ENCODE measurements around the gene PNPLA2. TPM values are rescaled to one million over a fixed set of nuclear protein-coding genes. Genes with fewer than 3 reads are reported as not detected.
A peak's percentile ranks its signal among the peaks of the same experiment; 100 is the strongest.

The PNPLA2 gene
- total and polyA plus RNA-seq, 10 of the 15 experiments (the other 5 are each of a cell fraction or from before 2014, with no cell fraction given), result 0.19 to 34.0 (median 8.1) TPM

- TF ChIP-seq, protein P1, sequence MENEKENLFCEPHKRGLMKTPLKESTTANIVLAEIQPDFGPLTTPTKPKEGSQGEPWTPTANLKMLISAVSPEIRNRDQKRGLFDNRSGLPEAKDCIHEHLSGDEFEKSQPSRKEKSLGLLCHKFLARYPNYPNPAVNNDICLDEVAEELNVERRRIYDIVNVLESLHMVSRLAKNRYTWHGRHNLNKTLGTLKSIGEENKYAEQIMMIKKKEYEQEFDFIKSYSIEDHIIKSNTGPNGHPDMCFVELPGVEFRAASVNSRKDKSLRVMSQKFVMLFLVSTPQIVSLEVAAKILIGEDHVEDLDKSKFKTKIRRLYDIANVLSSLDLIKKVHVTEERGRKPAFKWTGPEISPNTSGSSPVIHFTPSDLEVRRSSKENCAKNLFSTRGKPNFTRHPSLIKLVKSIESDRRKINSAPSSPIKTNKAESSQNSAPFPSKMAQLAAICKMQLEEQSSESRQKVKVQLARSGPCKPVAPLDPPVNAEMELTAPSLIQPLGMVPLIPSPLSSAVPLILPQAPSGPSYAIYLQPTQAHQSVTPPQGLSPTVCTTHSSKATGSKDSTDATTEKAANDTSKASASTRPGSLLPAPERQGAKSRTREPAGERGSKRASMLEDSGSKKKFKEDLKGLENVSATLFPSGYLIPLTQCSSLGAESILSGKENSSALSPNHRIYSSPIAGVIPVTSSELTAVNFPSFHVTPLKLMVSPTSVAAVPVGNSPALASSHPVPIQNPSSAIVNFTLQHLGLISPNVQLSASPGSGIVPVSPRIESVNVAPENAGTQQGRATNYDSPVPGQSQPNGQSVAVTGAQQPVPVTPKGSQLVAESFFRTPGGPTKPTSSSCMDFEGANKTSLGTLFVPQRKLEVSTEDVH (IDR thresholded peaks at IDR 0.05; ENCODE audit: low read depth, partially characterized antibody), result no peak
- TF ChIP-seq IKZF1 (conservative IDR thresholded peaks at IDR 0.05), result peak; percentile 67
- peak; percentile 73; the same call in 1 of the 2 replicates for TF ChIP-seq TCF3 (IDR thresholded peaks at IDR 0.05; ENCODE audit: borderline replicate concordance, insufficient read depth, low read depth, low read length)
- peak; percentile 79; the same call in 1 of the 2 replicates for TF ChIP-seq NFYB (IDR thresholded peaks at IDR 0.05; ENCODE audit: insufficient read depth, low read depth, low read length)
Observed at GRCh38 chr11:819129-819931, 616 bp downstream of the PNPLA2 start (continued).

GRCh38 chr11:819943-820649 is 1.4 kb downstream of the PNPLA2 start:
- peaks cover 5% of the 10 kb centered on the region for H3K79me2 ChIP-seq (ENCODE audit: control insufficient read depth, insufficient read depth, low read length)
- peaks cover 0 to 2% of the 10 kb centered on the region in 2 experiments; a peak in 3 of 4 replicates for H3K36me3 ChIP-seq (ENCODE audit: control insufficient read depth in 2 of 2, insufficient read depth in 2 of 2, low read length in 1 of 2)
- intact Hi-C loops (cut with micrococcal nuclease; ENCODE audit: unreplicated experiment), result no loop called here
- in situ Hi-C loops (cut with MboI), result loop anchor here (25.0 kb wide), 1 partner anchor 1567 kb away; the partner anchor contains the start of gene CD81
- peak; percentile 89 for FAIRE-seq
- peak overlapping the region; percentile 90 for H3K4me2 ChIP-seq (ENCODE audit: control insufficient read depth, insufficient read depth)
- RAD21 ChIA-PET (ENCODE audit: unreplicated experiment), result interaction anchor here (0.6 to 1.9 kb wide), 6 partner anchors 11 to 73 kb away, joined by 3 to 13 read pairs (median 3); partner anchors contain the start of genes RPLP2 and TALDO1
- TSS peak; percentile 75 for BruUV-seq (replicated peaks)
- H3K4me3 ChIP-seq, result peak overlapping the region; percentile 82
- 2% methylated on average over 33 of the region's 47 CpGs for WGBS (ENCODE audit: insufficient coverage, insufficient replicate concordance, low lambda C conversion rate, missing lambda C conversion rate)
- peak; percentile 87 for ATAC-seq
- H3K27me3 ChIP-seq (replicated peaks in 1 of 2; ENCODE audit: control insufficient read depth in 2 of 2, insufficient read depth in 2 of 2, low read length in 1 of 2), result no peaks in the 10 kb centered on the region
- H3K27ac ChIP-seq (ENCODE audit: control insufficient read depth, insufficient read depth), result peak overlapping the region; percentile 73; the same call in 1 of the 2 replicates
- no peak for DNase-seq (ENCODE audit: low read depth, low spot score)
- SMC1A ChIA-PET (ENCODE audit: uncharacterized antibody, unreplicated experiment), result interaction anchor here (1.7 to 1.9 kb wide), 2 partner anchors 9 to 23 kb away, joined by 4 to 5 read pairs; partner anchors contain the start of genes POLR2L and TSPAN4
- H3K9me3 ChIP-seq (replicated peaks; ENCODE audit: control insufficient read depth, insufficient read depth, low read length), result no peaks in the 10 kb centered on the region
- H3K9ac ChIP-seq (ENCODE audit: control insufficient read depth, insufficient read depth, low read length), result peak overlapping the region; percentile 82
- CTCF ChIA-PET, result interaction anchor here (0.9 to 1.2 kb wide), 2 partner anchors 9 to 21 kb away, joined by 3 to 4 read pairs; no protein-coding TSS in a partner anchor
- POLR2A ChIA-PET, result interaction anchor here (1.0 to 4.3 kb wide), 11 partner anchors 9 to 124 kb away, joined by 3 to 33 read pairs (median 9); partner anchors contain the start of genes CD151, CRACR2B, PIDD1 and RPLP2
- H3K4me1 ChIP-seq (ENCODE audit: control insufficient read depth, insufficient read depth, low read length), result no peaks in the 10 kb centered on the region; the same call in 1 of the 2 replicates
- H4K20me1 ChIP-seq (ENCODE audit: control insufficient read depth, insufficient read depth), result no peaks in the 10 kb centered on the region; the same call in 1 of the 2 replicates
- peak overlapping the region; percentile 51; the same call in 1 of the 2 replicates for H2AFZ ChIP-seq (ENCODE audit: control insufficient read depth, low read depth, low read length)
- TF ChIP-seq SIN3A (IDR thresholded peaks at IDR 0.05; ENCODE audit: low read depth, low read length) (no peak), EP300 (IDR thresholded peaks at IDR 0.05; ENCODE audit: borderline replicate concordance in 1 of 2, control insufficient read depth in 1 of 2, low read depth in 2 of 2, low read length in 2 of 2) (no peak), LARP7 (IDR thresholded peaks at IDR 0.05) (0 out of 2 replicates have a peak, but pooled peaks have one; percentile 41), TCF3 (IDR thresholded peaks at IDR 0.05; ENCODE audit: borderline replicate concordance, insufficient read depth, low read depth, low read length) (no peak), SMAD5 (IDR thresholded peaks at IDR 0.05; ENCODE audit: low read depth) (no peak), FOXK2 (IDR thresholded peaks at IDR 0.05) (no peak), CHD1 (IDR thresholded peaks at IDR 0.05; ENCODE audit: low read depth, low read length) (no peak), NBN (IDR thresholded peaks at IDR 0.05) (no peak), NR2C1 (IDR thresholded peaks at IDR 0.05) (peak; percentile 74; the same call in 1 of the 2 replicates), BHLHE40 (IDR thresholded peaks at IDR 0.05; ENCODE audit: borderline replicate concordance in 1 of 2, low read depth in 2 of 2, low read length in 1 of 2) (peak in 1 of 2 experiments; percentile 16; a peak in 1 of 4 replicates), POLR2AphosphoS5 (IDR thresholded peaks at IDR 0.05; ENCODE audit: low read length) (no peak), DPF2 (IDR thresholded peaks at IDR 0.05) (no peak)
- TF ChIP-seq, protein P2, sequence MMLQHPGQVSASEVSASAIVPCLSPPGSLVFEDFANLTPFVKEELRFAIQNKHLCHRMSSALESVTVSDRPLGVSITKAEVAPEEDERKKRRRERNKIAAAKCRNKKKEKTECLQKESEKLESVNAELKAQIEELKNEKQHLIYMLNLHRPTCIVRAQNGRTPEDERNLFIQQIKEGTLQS (IDR thresholded peaks at IDR 0.05; ENCODE audit: borderline replicate concordance, extremely low read depth, low read depth, low read length), result no peak

All from GM12878 (cell line).